ENCODE results near the gene DEGS1. TPM values are rescaled to one million over a fixed set of nuclear protein-coding genes. Genes with fewer than 3 reads are reported as not detected.

DEGS1 gene
- total RNA-seq, 1 experiment from 2014 or later: 82.8 TPM

DNA sequence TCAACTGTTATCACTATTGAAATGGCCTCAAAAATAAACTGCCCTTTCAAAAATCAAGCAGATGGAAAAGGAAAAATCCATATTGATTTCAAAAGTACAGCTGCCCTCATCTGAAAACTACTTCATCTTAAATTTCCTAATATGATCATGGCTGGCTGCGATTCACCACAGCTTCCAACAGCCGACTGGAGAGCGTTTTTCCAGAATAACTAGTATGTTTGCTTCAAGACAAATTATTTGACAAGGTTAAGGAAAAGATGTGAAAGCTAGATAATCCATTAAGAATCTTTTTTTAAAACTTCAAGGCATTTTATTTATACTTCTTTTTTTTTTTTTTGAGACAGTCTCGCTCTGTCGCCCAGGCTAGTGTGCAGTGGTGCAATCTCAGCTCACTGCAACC is 4.1 kb upstream of the DEGS1 start:
- intact Hi-C loops (cut with micrococcal nuclease; ENCODE audit: unreplicated experiment): no loop called here
- CTCF ChIA-PET: no interaction called here

DNA sequence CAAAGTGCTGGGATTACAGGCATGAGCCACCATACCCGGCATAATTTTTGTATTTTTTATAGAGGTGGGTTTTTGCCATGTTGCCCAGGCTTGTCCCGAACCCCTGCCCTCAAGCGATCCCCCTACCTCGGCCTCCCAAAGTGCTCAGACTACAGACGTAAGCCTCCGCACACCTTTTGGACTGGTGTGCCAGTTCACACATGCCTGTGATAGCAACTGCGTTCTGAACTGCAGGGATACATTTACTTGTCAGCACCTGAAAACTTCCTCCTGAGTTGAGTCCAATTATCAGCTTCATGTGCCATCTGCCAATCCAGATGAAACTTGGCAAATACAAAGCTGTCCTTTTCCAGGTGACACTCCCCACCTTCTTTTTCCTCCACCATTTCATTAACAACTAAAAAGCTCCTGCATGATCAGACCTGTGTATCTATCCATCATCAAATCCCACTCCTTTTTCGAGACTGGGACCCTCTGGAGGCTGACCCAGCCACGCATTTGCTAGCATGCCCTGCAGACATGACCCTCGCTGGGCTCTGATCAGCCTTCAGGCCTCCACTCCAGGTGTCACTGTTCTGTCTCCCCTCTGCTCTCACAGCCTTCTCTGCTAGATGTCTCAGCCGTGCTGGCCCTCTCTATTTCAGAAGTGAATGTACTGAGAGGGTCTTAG is 2.1 kb upstream of the DEGS1 start:
- DNase-seq (ENCODE audit: low read depth, low spot score) (no peak), ATAC-seq (no peak)
- BruUV-seq (replicated peaks): no TSS peak
- Histone ChIP-seq H3K27me3 (ENCODE audit: control insufficient read depth, insufficient read depth, low read length) (no peaks in the 10 kb centered on the region), H3K9me3 (ENCODE audit: control insufficient read depth, insufficient read depth, low read depth, low read length) (no peaks in the 10 kb centered on the region), H3K4me1 (ENCODE audit: control insufficient read depth, insufficient read depth, low read length) (0 out of 2 replicates have a peak, but pooled peaks cover 6% of the 10 kb centered on the region), H3K27ac (ENCODE audit: low read length) (no peak overlapping the region), H3K36me3 (ENCODE audit: control insufficient read depth, insufficient read depth, low read length) (no peaks in the 10 kb centered on the region; the same call in 1 of the 2 replicates), H3K4me3 (ENCODE audit: low read depth in 2 of 2, low read length in 2 of 2) (no peak overlapping the region)
- POLR2A ChIA-PET: interaction anchor here (0.6 kb wide), 1 partner anchor 36 kb away, joined by 3 read pairs; no protein-coding TSS in a partner anchor
- no peak for TF ChIP-seq SIN3A (IDR thresholded peaks at IDR 0.05; ENCODE audit: borderline replicate concordance, insufficient read depth, low read depth, low read length)
- no peak for TF ChIP-seq POLR2AphosphoS5 (IDR thresholded peaks at IDR 0.05; ENCODE audit: low read depth, low read length)
- TF ChIP-seq, protein P1, sequence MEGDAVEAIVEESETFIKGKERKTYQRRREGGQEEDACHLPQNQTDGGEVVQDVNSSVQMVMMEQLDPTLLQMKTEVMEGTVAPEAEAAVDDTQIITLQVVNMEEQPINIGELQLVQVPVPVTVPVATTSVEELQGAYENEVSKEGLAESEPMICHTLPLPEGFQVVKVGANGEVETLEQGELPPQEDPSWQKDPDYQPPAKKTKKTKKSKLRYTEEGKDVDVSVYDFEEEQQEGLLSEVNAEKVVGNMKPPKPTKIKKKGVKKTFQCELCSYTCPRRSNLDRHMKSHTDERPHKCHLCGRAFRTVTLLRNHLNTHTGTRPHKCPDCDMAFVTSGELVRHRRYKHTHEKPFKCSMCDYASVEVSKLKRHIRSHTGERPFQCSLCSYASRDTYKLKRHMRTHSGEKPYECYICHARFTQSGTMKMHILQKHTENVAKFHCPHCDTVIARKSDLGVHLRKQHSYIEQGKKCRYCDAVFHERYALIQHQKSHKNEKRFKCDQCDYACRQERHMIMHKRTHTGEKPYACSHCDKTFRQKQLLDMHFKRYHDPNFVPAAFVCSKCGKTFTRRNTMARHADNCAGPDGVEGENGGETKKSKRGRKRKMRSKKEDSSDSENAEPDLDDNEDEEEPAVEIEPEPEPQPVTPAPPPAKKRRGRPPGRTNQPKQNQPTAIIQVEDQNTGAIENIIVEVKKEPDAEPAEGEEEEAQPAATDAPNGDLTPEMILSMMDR (IDR thresholded peaks at IDR 0.05): no peak
- TF ChIP-seq, protein P2, sequence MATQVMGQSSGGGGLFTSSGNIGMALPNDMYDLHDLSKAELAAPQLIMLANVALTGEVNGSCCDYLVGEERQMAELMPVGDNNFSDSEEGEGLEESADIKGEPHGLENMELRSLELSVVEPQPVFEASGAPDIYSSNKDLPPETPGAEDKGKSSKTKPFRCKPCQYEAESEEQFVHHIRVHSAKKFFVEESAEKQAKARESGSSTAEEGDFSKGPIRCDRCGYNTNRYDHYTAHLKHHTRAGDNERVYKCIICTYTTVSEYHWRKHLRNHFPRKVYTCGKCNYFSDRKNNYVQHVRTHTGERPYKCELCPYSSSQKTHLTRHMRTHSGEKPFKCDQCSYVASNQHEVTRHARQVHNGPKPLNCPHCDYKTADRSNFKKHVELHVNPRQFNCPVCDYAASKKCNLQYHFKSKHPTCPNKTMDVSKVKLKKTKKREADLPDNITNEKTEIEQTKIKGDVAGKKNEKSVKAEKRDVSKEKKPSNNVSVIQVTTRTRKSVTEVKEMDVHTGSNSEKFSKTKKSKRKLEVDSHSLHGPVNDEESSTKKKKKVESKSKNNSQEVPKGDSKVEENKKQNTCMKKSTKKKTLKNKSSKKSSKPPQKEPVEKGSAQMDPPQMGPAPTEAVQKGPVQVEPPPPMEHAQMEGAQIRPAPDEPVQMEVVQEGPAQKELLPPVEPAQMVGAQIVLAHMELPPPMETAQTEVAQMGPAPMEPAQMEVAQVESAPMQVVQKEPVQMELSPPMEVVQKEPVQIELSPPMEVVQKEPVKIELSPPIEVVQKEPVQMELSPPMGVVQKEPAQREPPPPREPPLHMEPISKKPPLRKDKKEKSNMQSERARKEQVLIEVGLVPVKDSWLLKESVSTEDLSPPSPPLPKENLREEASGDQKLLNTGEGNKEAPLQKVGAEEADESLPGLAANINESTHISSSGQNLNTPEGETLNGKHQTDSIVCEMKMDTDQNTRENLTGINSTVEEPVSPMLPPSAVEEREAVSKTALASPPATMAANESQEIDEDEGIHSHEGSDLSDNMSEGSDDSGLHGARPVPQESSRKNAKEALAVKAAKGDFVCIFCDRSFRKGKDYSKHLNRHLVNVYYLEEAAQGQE (IDR thresholded peaks at IDR 0.05; ENCODE audit: insufficient read depth in 1 of 2, low read depth in 2 of 2, low read length in 1 of 2): no peak
- CTCF ChIA-PET: no interaction called here
- in situ Hi-C loops (cut with HindIII; ENCODE audit: low pct_unique_long_range_greater_than_20kb, low sequenced_read_pairs) (no loop called here), intact Hi-C loops (cut with micrococcal nuclease; ENCODE audit: unreplicated experiment) (loop anchor here (10.0 kb wide), 1 partner anchor 154 kb away; the partner anchor contains the start of gene NVL)

More for the DNA sequence above, 4.1 kb upstream of the DEGS1 start:
- Histone ChIP-seq H3K36me3 (ENCODE audit: control insufficient read depth, insufficient read depth, low read length) (no peaks in the 10 kb centered on the region; the same call in 1 of the 2 replicates), H3K9me3 (ENCODE audit: control insufficient read depth, insufficient read depth, low read depth, low read length) (no peaks in the 10 kb centered on the region), H3K27ac (ENCODE audit: low read length) (no peak overlapping the region), H3K4me3 (ENCODE audit: low read depth in 2 of 2, low read length in 2 of 2) (no peak overlapping the region), H3K27me3 (ENCODE audit: control insufficient read depth, insufficient read depth, low read length) (no peaks in the 10 kb centered on the region), H3K4me1 (ENCODE audit: control insufficient read depth, insufficient read depth, low read length) (0 out of 2 replicates have a peak, but pooled peaks cover 6% of the 10 kb centered on the region)
- BruUV-seq (replicated peaks): no TSS peak
- in situ Hi-C loops (cut with HindIII; ENCODE audit: low pct_unique_long_range_greater_than_20kb, low sequenced_read_pairs): no loop called here
- ATAC-seq: no peak
- TF ChIP-seq, protein P2 (IDR thresholded peaks at IDR 0.05; ENCODE audit: insufficient read depth in 1 of 2, low read depth in 2 of 2, low read length in 1 of 2): no peak
- TF ChIP-seq POLR2AphosphoS5 (IDR thresholded peaks at IDR 0.05; ENCODE audit: low read depth, low read length) (no peak), TCF7L2 (IDR thresholded peaks at IDR 0.05; ENCODE audit: low read depth, low read length) (no peak), SIN3A (IDR thresholded peaks at IDR 0.05; ENCODE audit: borderline replicate concordance, insufficient read depth, low read depth, low read length) (no peak)
- TF ChIP-seq, protein P1 (IDR thresholded peaks at IDR 0.05): no peak
- DNase-seq (ENCODE audit: low read depth, low spot score): no peak
- POLR2A ChIA-PET: no interaction called here
